PC-3 (cell line): ENCODE results near the gene MEFV. TPM values are rescaled to one million over a fixed set of nuclear protein-coding genes. Genes with fewer than 3 reads are reported as not detected.

Experiments used
- ATAC-seq: fragments of 200-7000 bp; cut with Tn5 transposase; 2 replicates; pipeline ENCODE4 v1.9.1; 2020; ENCODE audit warnings: mild to moderate bottlenecking, moderate library complexity
- BruUV-seq: library from RNA; stranded (reverse); fragments of 400-500 nt; replicated peaks from 2 replicates; lab custom pipeline; 2021; lab: Mats Ljungman, UMichigan
- CTCF ChIA-PET: fragments of 300-600 bp; sonication (Branson Sonifier 250); formaldehyde crosslinking; loops from one replicate; lab custom pipeline; 2022; ENCODE audit warnings: antibody characterized with exemption; lab: Charles Lee
- POLR2A ChIA-PET: fragments of 300-600 bp; sonication (Branson Sonifier 250); formaldehyde crosslinking; loops from one replicate; lab custom pipeline; 2022; ENCODE audit warnings: antibody characterized with exemption; ENCODE audit not compliant: unreplicated experiment; lab: Charles Lee
- DNase-seq: peaks from one replicate; pipeline ENCODE4 v3.0.0-alpha.2; 2015
- H2AFZ ChIP-seq: fragments of 300-600 bp; sonication (generic); 2 replicates; pipeline ENCODE4 v1.6.0; 2016; ENCODE audit warnings: antibody characterized with exemption, low read length
- H3F3A ChIP-seq: fragments of 300-600 bp; sonication (generic); one replicate; pipeline ENCODE4 v1.6.0; 2017; ENCODE audit warnings: antibody characterized with exemption, low read length, control low read depth, mild to moderate bottlenecking; ENCODE audit not compliant: unreplicated experiment
- H3K27ac ChIP-seq: fragments of 300-600 bp; sonication (generic); 2 replicates; pipeline ENCODE4 v1.5.1; 2016; ENCODE audit warnings: mild to moderate bottlenecking, low read length
- H3K27me3 ChIP-seq: fragments of 300-600 bp; sonication (generic); 2 replicates; pipeline ENCODE4 v1.6.1; 2016; ENCODE audit warnings: low read length, mixed read lengths
- H3K36me3 ChIP-seq: fragments of 300-600 bp; sonication (generic); 2 replicates; pipeline ENCODE4 v1.6.1; 2016; ENCODE audit warnings: low read depth, mixed run types, low read length, mixed read lengths
- H3K4me1 ChIP-seq: fragments of 300-600 bp; sonication (generic); 2 replicates; pipeline ENCODE4 v1.5.1; 2016; ENCODE audit warnings: low read length; ENCODE audit not compliant: insufficient read depth
- H3K4me2 ChIP-seq: fragments of 300-600 bp; sonication (generic); 2 replicates; pipeline ENCODE4 v1.6.0; 2016; ENCODE audit warnings: low read length
- H3K4me3 ChIP-seq: fragments of 300-600 bp; sonication (generic); 2 replicates; pipeline ENCODE4 v1.5.1; 2016; ENCODE audit warnings: mild to moderate bottlenecking, low read length, mixed read lengths
- H3K79me2 ChIP-seq: fragments of 300-600 bp; sonication (generic); 2 replicates; pipeline ENCODE4 v1.6.1; 2017; ENCODE audit warnings: low read length, mixed read lengths
- H3K9ac ChIP-seq: fragments of 300-600 bp; sonication (generic); 2 replicates; pipeline ENCODE4 v1.6.0; 2016; ENCODE audit warnings: mild to moderate bottlenecking, low read length
- H3K9me2 ChIP-seq: fragments of 300-600 bp; sonication (generic); replicated peaks from 2 replicates; pipeline ENCODE4 v1.6.1; 2016; ENCODE audit warnings: mixed run types, low read length, mixed read lengths
- H3K9me3 ChIP-seq: fragments of 300-600 bp; sonication (generic); 2 replicates; pipeline ENCODE4 v1.6.1; 2016; ENCODE audit warnings: low read length, mixed read lengths
- H4K20me1 ChIP-seq: fragments of 300-600 bp; sonication (generic); 2 replicates; pipeline ENCODE4 v1.6.1; 2016; ENCODE audit warnings: low read length, mixed read lengths
- EZH2 ChIP-seq: fragments of 300-600 bp; sonication (generic); IDR thresholded peaks from one replicate; pipeline ENCODE4 v1.6.1; 2017; ENCODE audit warnings: antibody characterized with exemption, mild to moderate bottlenecking, low read length; ENCODE audit not compliant: unreplicated experiment
- EZH2phosphoT487 ChIP-seq: fragments of 300-600 bp; sonication (generic); IDR thresholded peaks from 2 replicates; pipeline ENCODE4 v1.6.1; 2018; ENCODE audit warnings: mild to moderate bottlenecking, antibody characterized with exemption, low read length, borderline replicate concordance
- intact Hi-C: fragments of 100-400 bp; cut with micrococcal nuclease; formaldehyde crosslinking; loops from 2 replicates; pipeline ENCODE4 v1.9.0; 2023
- total RNA-seq: library from RNA; depleted of rRNA; stranded (reverse); fragments of >200 nt; gene quantifications from 2 replicates; pipeline ENCODE4 v1.2.3, GENCODE V29; 2014
- TF ChIP-seq, protein P1 (sequence below): fragments of 300-600 bp; sonication (generic); conservative IDR thresholded peaks from 2 replicates; pipeline ENCODE4 v1.5.1; 2017; ENCODE audit warnings: antibody characterized with exemption, low read depth, mild to moderate bottlenecking, low read length

MEFV gene
- total RNA-seq, 1 experiment from 2014 or later = 0.04 TPM

DNA sequence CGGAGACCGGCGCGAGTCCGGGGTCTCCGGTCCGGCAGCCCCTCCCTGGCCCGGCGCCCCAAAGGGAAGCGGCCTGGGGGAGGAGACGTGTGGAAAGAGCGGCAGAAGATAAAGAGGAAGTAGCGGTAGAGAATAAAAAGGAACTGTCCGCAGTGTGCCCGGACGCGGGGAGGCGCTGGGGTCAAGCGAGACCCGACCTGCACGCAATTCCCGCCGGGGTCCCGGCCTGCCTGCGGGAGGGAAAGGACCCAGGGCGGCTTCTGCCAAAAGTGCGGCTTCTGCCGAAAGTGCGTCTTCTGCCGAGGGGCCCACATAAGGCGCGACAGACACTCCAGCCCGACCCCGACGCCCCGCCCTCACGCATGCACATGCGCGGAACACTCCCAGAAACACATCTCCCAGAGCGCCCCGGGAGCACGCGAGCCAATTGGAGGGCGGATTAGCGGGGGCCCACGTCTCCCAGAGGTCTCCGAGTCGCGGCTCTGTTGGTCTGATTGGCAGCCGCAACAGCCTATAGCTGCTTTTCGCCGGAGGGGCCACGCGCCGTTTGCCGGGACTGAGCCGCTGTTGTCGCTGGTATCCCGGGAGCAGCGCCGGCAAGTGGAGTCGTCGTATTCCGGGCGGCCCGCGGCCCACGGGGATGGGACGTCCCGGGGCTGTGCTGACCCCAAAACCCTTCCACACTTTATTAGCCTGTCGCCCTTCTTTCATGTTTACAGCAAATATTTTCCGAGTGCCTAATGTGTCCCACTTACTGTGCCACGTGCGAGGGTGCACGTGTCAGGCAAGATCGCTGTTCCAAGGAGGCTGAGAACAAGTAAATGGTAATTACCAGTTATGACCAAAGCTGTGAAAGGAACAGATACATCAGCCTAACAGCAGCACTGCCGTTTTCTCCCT lies 8.0 kb upstream of the MEFV start:
- no peaks in the 10 kb centered on the region for H3K36me3 ChIP-seq
- CTCF ChIA-PET = no interaction called here

DNA sequence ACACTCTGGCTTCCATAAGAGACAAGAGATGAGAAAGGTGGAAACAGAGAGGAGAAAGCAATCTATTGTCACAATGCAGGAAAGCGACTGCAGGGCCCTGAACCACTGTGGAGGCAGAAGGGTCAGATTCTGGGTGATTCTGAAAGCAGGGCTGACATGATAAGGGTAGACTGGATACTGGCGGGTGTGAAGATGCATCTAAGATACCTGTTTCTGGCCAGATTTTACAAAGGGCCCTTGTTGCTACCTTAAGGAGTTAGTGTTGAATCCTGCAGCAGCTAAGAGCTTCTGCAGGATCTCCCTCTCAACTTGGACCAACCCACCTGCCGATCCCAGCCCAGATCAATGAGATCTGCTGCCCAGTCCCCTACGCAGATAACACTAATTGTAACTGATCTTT lies 6.1 kb upstream of the MEFV start:
- Histone ChIP-seq H3F3A (no peaks in the 10 kb centered on the region), H3K4me1 (peaks cover 6% of the 10 kb centered on the region; the same call in 1 of the 2 replicates), H2AFZ (no peak overlapping the region), H3K4me2 (peak overlapping the region; percentile 81; the same call in 1 of the 2 replicates), H3K9me3 (no peaks in the 10 kb centered on the region), H3K27ac (no peak overlapping the region), H4K20me1 (no peaks in the 10 kb centered on the region), H3K79me2 (no peaks in the 10 kb centered on the region), H3K36me3 (no peaks in the 10 kb centered on the region), H3K9ac (no peak overlapping the region), H3K4me3 (no peak overlapping the region), H3K27me3 (no peaks in the 10 kb centered on the region), H3K9me2 (no peaks in the 10 kb centered on the region)
- no peak for DNase-seq
- TF ChIP-seq, protein P1, sequence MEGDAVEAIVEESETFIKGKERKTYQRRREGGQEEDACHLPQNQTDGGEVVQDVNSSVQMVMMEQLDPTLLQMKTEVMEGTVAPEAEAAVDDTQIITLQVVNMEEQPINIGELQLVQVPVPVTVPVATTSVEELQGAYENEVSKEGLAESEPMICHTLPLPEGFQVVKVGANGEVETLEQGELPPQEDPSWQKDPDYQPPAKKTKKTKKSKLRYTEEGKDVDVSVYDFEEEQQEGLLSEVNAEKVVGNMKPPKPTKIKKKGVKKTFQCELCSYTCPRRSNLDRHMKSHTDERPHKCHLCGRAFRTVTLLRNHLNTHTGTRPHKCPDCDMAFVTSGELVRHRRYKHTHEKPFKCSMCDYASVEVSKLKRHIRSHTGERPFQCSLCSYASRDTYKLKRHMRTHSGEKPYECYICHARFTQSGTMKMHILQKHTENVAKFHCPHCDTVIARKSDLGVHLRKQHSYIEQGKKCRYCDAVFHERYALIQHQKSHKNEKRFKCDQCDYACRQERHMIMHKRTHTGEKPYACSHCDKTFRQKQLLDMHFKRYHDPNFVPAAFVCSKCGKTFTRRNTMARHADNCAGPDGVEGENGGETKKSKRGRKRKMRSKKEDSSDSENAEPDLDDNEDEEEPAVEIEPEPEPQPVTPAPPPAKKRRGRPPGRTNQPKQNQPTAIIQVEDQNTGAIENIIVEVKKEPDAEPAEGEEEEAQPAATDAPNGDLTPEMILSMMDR = no peak
- no peak for TF ChIP-seq EZH2phosphoT487
- no peak for TF ChIP-seq EZH2
- intact Hi-C loops = loop anchor here (5.0 kb wide), 1 partner anchor 240 kb away; the partner anchor contains the start of gene CLUAP1
- ChIA-PET POLR2A (no interaction called here), CTCF (no interaction called here)
- ATAC-seq = no peak
- BruUV-seq = no TSS peak

More for the DNA sequence above, 8.0 kb upstream of the MEFV start:
- no peaks in the 10 kb centered on the region for H3K9me3 ChIP-seq
- peaks cover 6% of the 10 kb centered on the region; the same call in 1 of the 2 replicates for H3K4me1 ChIP-seq
- no peaks in the 10 kb centered on the region for H4K20me1 ChIP-seq
- H3K27me3 ChIP-seq = no peaks in the 10 kb centered on the region
- H3K9me2 ChIP-seq = no peaks in the 10 kb centered on the region
- POLR2A ChIA-PET = interaction anchor here (0.5 to 1.2 kb wide), 2 partner anchors 19 to 100 kb away, joined by 3 to 6 read pairs; partner anchors contain the start of gene ZNF263
- H3K4me3 ChIP-seq = peak overlapping the region; percentile 77
- TF ChIP-seq, protein P1 = no peak
- TF ChIP-seq EZH2 = no peak
- TF ChIP-seq EZH2phosphoT487 = no peak
- H3K4me2 ChIP-seq = peak overlapping the region; percentile 81
- H3K27ac ChIP-seq = peak overlapping the region; percentile 90
- peak; percentile 94 for DNase-seq
- peak overlapping the region; percentile 82 for H3K9ac ChIP-seq
- peak overlapping the region; percentile 96 for H2AFZ ChIP-seq
- ATAC-seq = peak; percentile 96
- H3K79me2 ChIP-seq = no peaks in the 10 kb centered on the region
- no peaks in the 10 kb centered on the region for H3F3A ChIP-seq
- intact Hi-C loops = loop anchor here (1.0 to 5.0 kb wide), 2 partner anchors 19 to 238 kb away; partner anchors contain the start of genes CLUAP1 and ZNF263
- TSS peak; percentile 91 for BruUV-seq
